ENCODE results near the gene DYRK1A. TPM values are rescaled to one million over a fixed set of nuclear protein-coding genes. Genes with fewer than 3 reads are reported as not detected.

The DYRK1A gene
- total RNA-seq, 4 donors from 2014 or later = 71.5 to 116 (median 90.9) TPM

GRCh38 chr21:37490084-37490483, 123.5 kb downstream of the DYRK1A start:
- H3K27ac ChIP-seq = no peak overlapping the region
- TF ChIP-seq POLR2A (IDR thresholded peaks at IDR 0.05) (no peak), EP300 (IDR thresholded peaks at IDR 0.05; ENCODE audit: low read depth) (no peak), CTCF (IDR thresholded peaks at IDR 0.05) (no peak)
- H3K27me3 ChIP-seq = no peaks in the 10 kb centered on the region
- no peaks in the 10 kb centered on the region for H3K9me3 ChIP-seq
- DNase-seq = no peak
- in situ Hi-C loops (cut with MboI; ENCODE audit: low pct_ligation_motif_present in 1 of 4, low pct_unique_long_range_greater_than_20kb in 1 of 4, low sequenced_read_pairs in 3 of 4) = loop anchor here in 1 of 4 donors (25.0 kb wide), 1 partner anchor 228 kb away; the partner anchor contains the start of gene VPS26C
- 86 to 91% methylated on average over 7 of the region's 7 CpGs for WGBS, 2 donors (ENCODE audit: low coverage in 1 of 2)
- intact Hi-C loops (cut with DNase I; ENCODE audit: low total_unique reads) = no loop called here
- peaks cover 0 to 24% (median 6%) of the 10 kb centered on the region in 4 donors for H3K36me3 ChIP-seq
- no peaks in the 10 kb centered on the region for H3K4me1 ChIP-seq
- no peak overlapping the region for H3K4me3 ChIP-seq

- TF ChIP-seq CTCF (IDR thresholded peaks at IDR 0.05) (no peak), EP300 (IDR thresholded peaks at IDR 0.05; ENCODE audit: low read depth) (no peak), POLR2AphosphoS5 (IDR thresholded peaks at IDR 0.05) (no peak), POLR2A (IDR thresholded peaks at IDR 0.05) (no peak)
Observed at GRCh38 chr21:37496972-37497371, 130.4 kb downstream of the DYRK1A start.

GRCh38 chr21:37498664-37499063, 132.1 kb downstream of the DYRK1A start:
- H3K4me3 ChIP-seq = no peak overlapping the region
- 100% methylated on average over 1 of the region's 1 CpG for WGBS, 2 donors (ENCODE audit: low coverage in 1 of 2)
- H3K4me1 ChIP-seq = no peaks in the 10 kb centered on the region
- no peak for TF ChIP-seq POLR2A (IDR thresholded peaks at IDR 0.05)
- TF ChIP-seq EP300 (IDR thresholded peaks at IDR 0.05; ENCODE audit: low read depth) = no peak
- no peak for TF ChIP-seq POLR2AphosphoS5 (IDR thresholded peaks at IDR 0.05)
- no peak for TF ChIP-seq CTCF (IDR thresholded peaks at IDR 0.05)
- DNase-seq = no peak
- in situ Hi-C loops (cut with MboI; ENCODE audit: low pct_ligation_motif_present in 1 of 4, low pct_unique_long_range_greater_than_20kb in 1 of 4, low sequenced_read_pairs in 3 of 4) = loop anchor here in 1 of 4 donors (25.0 kb wide), 1 partner anchor 236 kb away; the partner anchor contains the start of gene VPS26C
- H3K27me3 ChIP-seq = no peaks in the 10 kb centered on the region
- H3K36me3 ChIP-seq = peaks cover 0 to 23% (median 4%) of the 10 kb centered on the region in 4 donors
- no peaks in the 10 kb centered on the region for H3K9me3 ChIP-seq
- intact Hi-C loops (cut with DNase I; ENCODE audit: low total_unique reads) = no loop called here
- H3K27ac ChIP-seq = no peak overlapping the region

More at GRCh38 chr21:37496972-37497371, 130.4 kb downstream of the DYRK1A start:
- in situ Hi-C loops (cut with MboI; ENCODE audit: low pct_ligation_motif_present in 1 of 4, low pct_unique_long_range_greater_than_20kb in 1 of 4, low sequenced_read_pairs in 3 of 4) (loop anchor here in 1 of 4 donors (25.0 kb wide), 1 partner anchor 235 kb away; the partner anchor contains the start of gene VPS26C), intact Hi-C loops (cut with DNase I; ENCODE audit: low total_unique reads) (no loop called here)
- Histone ChIP-seq H3K4me1 (no peaks in the 10 kb centered on the region), H3K27ac (no peak overlapping the region), H3K27me3 (no peaks in the 10 kb centered on the region), H3K36me3 (peaks cover 0 to 23% (median 9%) of the 10 kb centered on the region in 4 donors), H3K4me3 (no peak overlapping the region), H3K9me3 (no peaks in the 10 kb centered on the region)
- DNase-seq = no peak
- WGBS, 2 donors (ENCODE audit: low coverage in 1 of 2) = 80 to 84% methylated on average over 3 to 4 of the region's 4 CpGs

- H3K36me3 ChIP-seq = peaks cover 0 to 46% (median 22%) of the 10 kb centered on the region in 4 donors
- no peaks in the 10 kb centered on the region for H3K27me3 ChIP-seq
- no peak overlapping the region for H3K27ac ChIP-seq
- 100% methylated on average over 3 of the region's 3 CpGs for WGBS, 2 donors (ENCODE audit: low coverage in 1 of 2)
- in situ Hi-C loops (cut with MboI; ENCODE audit: low pct_ligation_motif_present in 1 of 4, low pct_unique_long_range_greater_than_20kb in 1 of 4, low sequenced_read_pairs in 3 of 4) (no loop called here), intact Hi-C loops (cut with DNase I; ENCODE audit: low total_unique reads) (no loop called here)
- no peak for TF ChIP-seq POLR2AphosphoS5 (IDR thresholded peaks at IDR 0.05)
- TF ChIP-seq CTCF (IDR thresholded peaks at IDR 0.05) = no peak
- no peak for TF ChIP-seq POLR2A (IDR thresholded peaks at IDR 0.05)
- no peak for TF ChIP-seq EP300 (IDR thresholded peaks at IDR 0.05; ENCODE audit: low read depth)
- H3K9me3 ChIP-seq = no peaks in the 10 kb centered on the region
- no peak for DNase-seq
- no peaks in the 10 kb centered on the region for H3K4me1 ChIP-seq
- no peak overlapping the region for H3K4me3 ChIP-seq
Observed at GRCh38 chr21:37502947-37503346, 136.4 kb downstream of the DYRK1A start.

Measured in transverse colon (tissue), 4 donors.